Measurements from ENCODE around the gene MAK. TPM values are rescaled to one million over a fixed set of nuclear protein-coding genes. Genes with fewer than 3 reads are reported as not detected.

The MAK gene
- total RNA-seq, 4 donors from 2014 or later, result 0.33 to 0.34 TPM; not detected in 2

GRCh38 chr6:10824297-10824696, 14.0 kb downstream of the MAK start:
- TF ChIP-seq CTCF (IDR thresholded peaks at IDR 0.05; ENCODE audit: low read depth), result no peak

- no peak for TF ChIP-seq CTCF (IDR thresholded peaks at IDR 0.05; ENCODE audit: low read depth)
Observed at GRCh38 chr6:10809098-10809497, 29.2 kb downstream of the MAK start.

- no peak for TF ChIP-seq CTCF (IDR thresholded peaks at IDR 0.05; ENCODE audit: low read depth)
Observed at GRCh38 chr6:10808376-10808775, 30.0 kb downstream of the MAK start.

- no peak for TF ChIP-seq CTCF (IDR thresholded peaks at IDR 0.05; ENCODE audit: low read depth)
Observed at GRCh38 chr6:10801224-10801848, 37.0 kb downstream of the MAK start.

- no peak for TF ChIP-seq CTCF (IDR thresholded peaks at IDR 0.05; ENCODE audit: low read depth)
Observed at GRCh38 chr6:10800810-10801209, 37.5 kb downstream of the MAK start.

- no peak for TF ChIP-seq CTCF (IDR thresholded peaks at IDR 0.05; ENCODE audit: low read depth)
Observed at GRCh38 chr6:10794239-10794638, 44.1 kb downstream of the MAK start.

- TF ChIP-seq CTCF (IDR thresholded peaks at IDR 0.05; ENCODE audit: low read depth), result no peak
Observed at GRCh38 chr6:10793695-10794094, 44.6 kb downstream of the MAK start.
